Activated CD4-positive, alpha-beta T cell treated with anti-CD3 and anti-CD28 coated beads for 1 hour (primary cell): ENCODE measurements around the gene MIDN.

Source experiments
- DNase-seq: peaks from one replicate; pipeline ENCODE4 v3.0.0-alpha.2; 2020

MIDN gene

DNA sequence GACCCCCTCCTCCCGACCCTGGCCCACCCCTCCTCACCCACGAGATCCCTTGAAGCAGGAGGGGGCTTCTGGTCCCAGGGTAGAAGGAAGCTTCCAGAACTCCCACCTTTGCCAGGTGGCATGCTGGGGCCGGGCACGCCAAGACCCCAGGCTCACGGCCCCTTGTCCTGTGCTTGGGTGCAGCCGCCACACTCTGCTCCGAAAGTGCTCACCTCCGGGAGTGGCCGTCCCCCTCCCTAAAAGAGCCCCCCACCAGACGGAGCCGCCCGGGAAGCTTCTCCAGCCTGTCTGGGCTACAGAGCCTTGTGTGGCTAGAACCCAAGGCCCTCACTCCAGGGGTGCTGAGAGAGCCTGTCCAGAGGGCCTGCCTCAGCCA lies 35.5 kb downstream of the MIDN start:
- DNase-seq = no peak

DNA sequence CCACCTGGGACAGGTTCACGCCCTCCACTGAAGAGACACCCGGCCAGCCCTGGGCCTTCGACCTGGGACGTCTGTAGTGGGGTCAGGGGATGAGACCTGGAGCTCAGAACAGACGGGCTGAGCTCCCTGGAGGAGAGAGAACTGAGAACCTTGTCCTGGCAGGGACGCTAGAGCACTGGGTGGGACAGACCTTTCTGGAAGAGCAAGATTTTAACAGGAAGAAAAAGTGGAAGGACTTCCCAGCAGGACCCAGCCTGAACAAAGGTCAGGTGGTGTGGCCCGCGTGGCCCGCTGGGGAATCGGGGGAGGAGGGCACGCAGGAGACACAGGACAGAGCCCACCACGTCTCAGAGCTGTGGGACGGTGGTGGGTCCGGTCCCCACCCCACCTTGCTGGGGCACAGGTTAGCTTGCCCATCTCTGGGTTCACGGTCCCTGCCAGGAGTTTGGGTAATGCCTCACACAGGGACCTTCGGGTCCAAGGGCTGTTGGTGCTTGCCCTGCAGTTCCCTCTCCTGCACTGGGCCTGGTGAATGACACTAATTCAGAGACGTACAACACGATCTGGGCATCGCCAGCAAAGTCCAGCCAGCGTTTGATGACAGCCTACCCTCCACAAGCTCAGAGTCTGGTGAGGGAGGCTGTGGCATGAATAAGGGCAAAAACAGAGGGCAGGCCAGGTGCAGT lies 36.1 kb downstream of the MIDN start:
- no peak for DNase-seq

GRCh38 chr19:1284979-1285736 lies 36.8 kb downstream of the MIDN start:
- DNase-seq = no peak

GRCh38 chr19:1285737-1286360 lies 37.5 kb downstream of the MIDN start, which contains the start of gene EFNA2:
EFNA2 (plus strand) TSS chr19:1285873; CDS start chr19:1286169, 296 bp downstream.
- no peak for DNase-seq

GRCh38 chr19:1286487-1287353 lies 38.3 kb downstream of the MIDN start:
- no peak for DNase-seq

DNA sequence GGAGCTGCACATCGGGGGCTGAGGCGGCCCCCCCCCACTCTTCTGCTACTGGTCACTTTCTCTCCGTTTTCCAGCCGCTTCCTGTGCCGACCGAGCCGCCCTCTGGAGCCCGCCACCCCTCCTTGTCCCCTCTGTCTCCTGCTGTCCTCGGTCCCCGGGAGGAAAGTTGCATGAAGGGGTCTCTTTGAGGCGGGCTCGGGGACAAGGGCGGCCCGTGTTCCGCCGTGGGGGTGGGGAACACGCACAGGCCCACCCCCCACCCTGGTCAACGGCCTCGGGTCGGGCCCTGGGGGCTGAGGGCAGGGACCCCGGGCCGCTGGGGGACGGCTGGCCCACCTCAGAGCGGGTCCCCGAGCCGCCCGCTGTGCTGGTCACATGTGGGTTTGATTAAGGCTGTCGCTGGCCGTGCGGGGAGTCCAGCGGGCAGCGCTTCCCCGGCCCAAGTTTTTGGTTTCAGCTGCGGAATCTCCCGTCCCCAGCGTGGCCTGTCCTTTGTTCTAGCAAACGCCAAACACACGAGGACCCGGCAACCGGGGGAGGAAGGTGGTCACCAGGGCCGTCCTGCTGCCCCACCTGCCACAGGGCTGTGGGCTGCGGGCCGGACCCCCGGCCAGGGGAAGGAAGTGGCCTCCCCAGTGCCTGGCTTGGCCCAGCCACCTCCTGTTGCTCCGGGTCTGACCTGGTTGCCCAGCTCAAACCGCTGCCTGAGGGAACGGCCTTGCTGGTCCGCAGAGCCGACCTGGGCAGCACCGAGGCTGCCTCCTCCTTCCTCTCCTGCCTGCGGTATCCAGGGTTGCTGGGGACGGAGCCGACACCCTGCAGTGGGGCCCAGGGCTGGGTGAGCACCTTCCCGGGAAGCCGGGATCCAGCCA lies 39.2 kb downstream of the MIDN start:
- no peak for DNase-seq

DNA sequence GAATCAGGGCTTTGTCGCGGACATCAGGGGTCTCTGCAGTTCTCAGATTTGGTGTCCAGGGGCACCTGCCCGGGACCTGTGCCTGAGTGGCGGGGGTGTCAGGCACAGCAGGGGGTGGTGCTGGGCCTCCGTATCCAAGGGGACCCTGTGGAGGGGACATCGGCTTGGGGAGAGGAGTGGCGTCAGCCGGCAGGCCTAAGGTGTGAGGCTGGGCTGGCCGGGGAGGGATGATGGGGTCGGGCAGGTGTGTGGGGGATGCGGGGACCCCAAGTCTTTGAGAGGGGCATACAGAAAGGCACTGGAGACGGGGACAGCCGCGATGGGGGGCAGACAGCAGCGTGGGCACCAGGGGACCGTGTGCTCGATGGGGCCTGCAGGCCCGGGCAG lies 39.8 kb downstream of the MIDN start:
- DNase-seq = no peak

GRCh38 chr19:1288833-1289685 lies 40.7 kb downstream of the MIDN start:
- no peak for DNase-seq

- DNase-seq = no peak
Observed at GRCh38 chr19:1289686-1290025, 41.3 kb downstream of the MIDN start.

DNA sequence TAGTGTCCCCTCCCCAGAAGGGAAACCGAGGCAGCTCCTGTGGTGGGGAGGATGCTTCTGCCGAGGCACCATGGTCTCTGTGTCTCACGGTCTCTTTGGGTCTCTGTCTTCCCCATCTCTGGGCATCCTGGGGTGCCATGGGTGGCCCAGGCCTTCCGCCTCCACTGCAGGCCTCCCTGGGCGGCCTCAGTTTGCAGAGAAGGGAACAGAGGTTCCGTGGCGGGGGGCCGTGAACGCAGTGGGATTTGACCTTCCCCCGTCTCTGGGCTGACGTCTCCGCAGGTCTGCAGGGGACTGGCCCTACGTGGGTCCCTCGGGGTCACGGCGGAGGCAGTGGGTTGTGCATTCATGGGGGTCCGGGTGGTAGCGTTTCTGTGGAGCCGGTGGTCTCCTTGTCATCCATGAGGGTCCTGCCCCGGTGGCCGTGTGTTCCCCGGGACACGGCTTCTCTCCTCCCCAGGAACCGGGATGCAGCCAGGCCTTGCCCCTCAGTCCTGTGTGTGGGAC lies 41.9 kb downstream of the MIDN start:
- DNase-seq = no peak

- DNase-seq = no peak
Observed at GRCh38 chr19:1290703-1291651, 42.6 kb downstream of the MIDN start.

DNA sequence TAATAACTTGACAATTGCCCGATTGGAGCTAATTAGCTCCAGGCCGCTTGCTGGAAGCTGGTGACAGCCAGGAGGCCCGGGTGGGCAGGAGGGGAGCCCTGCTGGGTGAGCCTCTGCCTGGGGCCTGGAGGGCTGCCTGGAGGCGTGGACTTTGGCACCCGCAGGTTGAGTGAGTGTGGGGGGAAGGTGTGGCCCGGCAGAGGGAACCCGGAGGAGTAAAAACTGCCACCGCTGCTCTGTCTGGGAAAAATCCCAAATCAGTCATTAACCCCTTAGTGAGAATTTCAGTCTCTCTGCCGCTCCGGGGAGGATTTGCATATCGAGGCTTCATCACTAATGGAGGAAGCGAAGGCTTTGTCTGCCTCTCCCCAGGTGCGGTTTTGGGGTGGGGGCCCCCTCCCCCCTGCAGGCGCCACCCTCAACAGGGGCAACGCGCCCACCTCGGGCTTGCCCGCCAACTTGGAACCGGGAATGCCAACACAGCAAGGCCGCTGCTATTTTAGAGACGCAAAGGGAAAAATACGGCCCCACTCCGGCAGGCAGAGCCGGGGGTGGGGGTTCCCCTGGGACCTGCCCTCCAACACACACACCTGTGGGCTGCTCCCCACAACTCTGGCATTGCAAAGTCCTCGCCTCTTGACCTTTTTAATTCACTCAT lies 43.5 kb downstream of the MIDN start:
- DNase-seq = no peak

DNA sequence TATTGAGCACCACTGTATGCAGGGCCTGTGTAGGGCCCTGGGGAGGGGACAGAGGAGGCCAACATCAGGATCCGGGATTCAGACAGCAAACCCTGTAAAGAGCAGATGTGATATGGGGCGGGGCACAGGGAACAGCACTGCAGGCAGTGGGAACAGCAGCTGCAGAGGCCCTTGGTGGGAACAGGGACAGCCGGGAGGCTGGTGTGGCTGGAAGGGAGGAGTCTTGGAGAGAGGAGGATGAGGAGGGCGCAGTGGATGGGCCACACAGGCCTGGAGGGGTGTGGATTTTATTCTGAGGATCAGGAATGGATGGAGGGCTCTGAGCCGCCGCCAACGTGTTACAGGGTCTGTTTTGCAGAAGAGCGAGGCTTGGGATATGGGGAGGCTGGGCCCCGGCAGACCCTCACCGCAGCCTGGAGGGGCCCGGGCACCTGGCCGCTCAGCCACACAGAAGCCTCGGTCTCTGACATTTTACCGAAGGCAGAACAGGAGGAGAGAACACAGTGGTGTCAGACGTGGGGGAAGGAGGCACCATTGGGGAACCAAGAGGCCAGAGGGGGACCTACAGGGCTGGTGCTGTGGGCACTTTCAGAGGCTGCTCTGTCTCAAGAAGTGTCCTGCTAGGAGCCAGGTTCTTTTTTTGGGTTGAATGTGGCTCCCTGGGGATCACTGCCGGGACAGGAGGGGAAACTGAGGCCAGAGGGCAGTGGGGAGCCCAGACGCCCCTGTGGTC lies 44.2 kb downstream of the MIDN start:
- no peak for DNase-seq

DNA sequence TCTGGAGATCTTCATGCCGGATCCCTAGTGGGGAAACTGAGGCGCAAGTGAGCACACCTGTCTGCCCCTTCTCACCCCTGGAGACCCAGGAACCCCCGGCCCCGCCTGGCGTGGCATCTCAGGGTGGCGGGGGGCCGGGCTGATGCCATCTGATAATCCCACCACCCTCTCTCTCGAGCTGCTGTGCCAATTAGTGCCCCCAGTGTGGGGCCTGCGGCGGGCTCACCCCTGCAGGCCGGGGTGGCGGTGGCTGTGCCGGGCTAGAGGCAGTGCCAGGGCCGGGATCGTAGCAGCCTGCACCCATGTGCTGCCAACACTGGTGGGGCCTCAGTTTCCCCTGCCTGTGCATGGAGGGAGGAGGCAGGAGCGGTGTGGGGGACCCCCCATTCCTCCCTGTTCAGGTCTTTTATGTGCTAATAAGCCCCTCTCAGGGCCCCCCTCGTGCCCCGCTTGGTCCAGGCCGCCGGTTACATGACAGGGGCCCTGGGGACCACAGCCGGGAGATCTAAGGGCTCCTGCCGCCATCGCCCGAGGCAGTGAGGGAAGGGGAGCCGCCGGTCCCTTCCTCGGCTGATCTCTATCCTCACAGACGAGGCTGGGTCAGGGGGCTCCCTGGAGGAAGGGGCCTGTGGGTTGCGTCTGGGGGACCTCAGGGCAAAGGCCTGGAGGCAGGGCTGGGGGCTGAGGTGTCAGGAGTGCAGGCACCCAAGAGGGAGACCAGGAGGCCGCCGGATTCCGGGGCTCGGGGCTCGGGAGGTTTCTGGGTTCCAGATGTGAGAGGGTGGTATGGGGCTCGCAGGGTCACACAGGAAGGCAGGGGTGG lies 45.6 kb downstream of the MIDN start:
- DNase-seq = no peak

DNA sequence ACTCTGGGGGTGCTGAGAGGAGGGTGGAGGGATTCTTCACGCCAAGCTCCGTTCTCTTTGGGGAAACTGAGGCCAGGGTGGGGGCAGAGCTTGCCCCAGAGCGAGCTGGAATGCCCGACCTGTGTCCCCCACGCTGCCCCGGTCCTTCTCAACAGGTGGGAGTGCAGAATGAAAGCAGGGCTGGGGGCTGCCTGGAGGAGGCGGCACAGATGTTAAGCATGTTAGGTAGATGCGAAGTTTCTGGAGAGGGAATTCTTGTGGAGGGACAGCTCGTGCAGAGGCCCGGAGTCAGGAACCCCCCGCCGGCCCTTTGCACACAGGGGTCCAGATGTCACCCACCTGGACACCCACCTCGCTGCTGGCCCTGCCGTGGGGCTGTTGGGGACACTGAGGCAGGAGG lies 46.3 kb downstream of the MIDN start:
- no peak for DNase-seq

DNA sequence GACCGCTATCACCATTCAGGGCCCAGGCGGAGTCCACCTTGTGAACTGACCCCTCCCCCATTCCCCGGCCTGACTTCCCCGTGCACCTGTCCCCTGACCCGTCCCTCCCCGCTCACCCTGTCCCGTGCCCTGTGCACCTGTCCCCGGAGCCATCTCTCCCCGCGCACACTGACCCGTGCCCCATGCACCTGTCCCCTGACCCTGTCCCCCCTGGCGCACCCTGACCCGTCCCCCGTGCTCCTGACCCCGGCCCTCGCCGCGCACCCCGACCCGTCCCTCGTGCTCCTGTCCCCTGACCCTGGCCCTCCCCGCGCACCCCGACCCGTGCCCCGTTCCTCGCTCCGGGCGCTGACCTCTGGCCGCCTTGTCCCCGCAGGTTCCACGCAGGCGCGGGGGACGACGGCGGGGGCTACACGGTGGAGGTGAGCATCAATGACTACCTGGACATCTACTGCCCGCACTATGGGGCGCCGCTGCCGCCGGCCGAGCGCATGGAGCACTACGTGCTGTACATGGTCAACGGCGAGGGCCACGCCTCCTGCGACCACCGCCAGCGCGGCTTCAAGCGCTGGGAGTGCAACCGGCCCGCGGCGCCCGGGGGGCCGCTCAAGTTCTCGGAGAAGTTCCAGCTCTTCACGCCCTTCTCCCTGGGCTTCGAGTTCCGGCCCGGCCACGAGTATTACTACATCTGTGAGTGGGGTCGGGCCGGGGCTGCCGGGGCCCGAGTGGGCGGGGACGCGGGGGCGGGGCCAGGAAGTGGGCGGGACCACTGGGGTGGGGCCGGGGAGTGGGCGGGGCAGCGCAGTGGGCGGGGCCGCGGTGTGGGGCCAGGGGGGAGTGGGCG lies 47.0 kb downstream of the MIDN start:
- no peak for DNase-seq

DNA sequence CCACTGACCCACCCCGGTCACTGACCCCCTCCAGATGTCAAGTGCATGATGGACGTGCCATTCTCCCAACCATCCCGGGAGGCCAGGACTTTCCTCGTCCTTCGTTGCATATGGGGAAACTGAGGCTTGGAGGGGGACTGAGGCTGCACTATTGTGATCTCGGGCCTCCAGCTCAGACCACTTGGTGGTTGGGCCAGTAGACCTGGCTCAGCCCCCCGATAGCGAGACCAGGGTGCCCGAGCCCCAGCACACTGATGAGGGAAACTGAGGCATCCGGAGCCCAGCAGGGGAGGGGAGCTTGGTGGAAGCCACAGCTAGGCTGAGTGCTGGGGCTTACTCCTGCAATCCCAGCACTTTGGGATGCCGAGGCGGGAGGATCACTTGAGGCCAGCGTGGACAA lies 47.7 kb downstream of the MIDN start:
- no peak for DNase-seq
